HG02759 (cell line): ENCODE measurements around the gene PPP1R37.

Source experiments
- ATAC-seq: cut with Tn5 transposase; IDR thresholded peaks from one replicate; pipeline ENCODE4 v1.9.1; 2021; ENCODE audit warnings: mild to moderate bottlenecking, moderate library complexity; ENCODE audit not compliant: unreplicated experiment

The PPP1R37 gene

DNA sequence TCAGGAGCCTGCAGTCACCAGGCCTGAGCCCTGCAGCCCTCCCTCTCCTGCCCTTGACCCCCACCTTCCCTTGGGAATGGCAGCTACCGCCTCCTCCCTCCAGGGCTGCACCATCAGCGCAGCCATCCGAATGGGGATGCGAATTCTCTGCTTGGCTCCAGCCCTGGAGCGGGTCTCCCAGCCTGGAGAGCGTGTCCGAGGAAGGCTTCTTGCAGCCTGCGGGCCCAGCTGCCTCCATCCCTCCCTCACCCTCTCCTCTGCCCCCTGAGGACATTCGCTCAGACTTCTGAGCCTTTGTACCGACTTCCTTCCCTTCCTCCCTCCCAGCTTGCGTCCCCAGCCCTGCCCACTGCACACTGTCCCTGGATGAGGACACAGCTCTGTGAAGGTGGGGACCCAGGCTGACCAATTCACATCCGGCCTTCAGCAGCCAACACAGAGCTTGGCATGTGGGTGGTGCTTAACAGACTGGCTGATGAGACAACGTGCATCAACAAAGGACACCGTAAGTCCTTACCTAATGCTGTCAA is 73.8 kb downstream of the PPP1R37 start:
- ATAC-seq = no peak

DNA sequence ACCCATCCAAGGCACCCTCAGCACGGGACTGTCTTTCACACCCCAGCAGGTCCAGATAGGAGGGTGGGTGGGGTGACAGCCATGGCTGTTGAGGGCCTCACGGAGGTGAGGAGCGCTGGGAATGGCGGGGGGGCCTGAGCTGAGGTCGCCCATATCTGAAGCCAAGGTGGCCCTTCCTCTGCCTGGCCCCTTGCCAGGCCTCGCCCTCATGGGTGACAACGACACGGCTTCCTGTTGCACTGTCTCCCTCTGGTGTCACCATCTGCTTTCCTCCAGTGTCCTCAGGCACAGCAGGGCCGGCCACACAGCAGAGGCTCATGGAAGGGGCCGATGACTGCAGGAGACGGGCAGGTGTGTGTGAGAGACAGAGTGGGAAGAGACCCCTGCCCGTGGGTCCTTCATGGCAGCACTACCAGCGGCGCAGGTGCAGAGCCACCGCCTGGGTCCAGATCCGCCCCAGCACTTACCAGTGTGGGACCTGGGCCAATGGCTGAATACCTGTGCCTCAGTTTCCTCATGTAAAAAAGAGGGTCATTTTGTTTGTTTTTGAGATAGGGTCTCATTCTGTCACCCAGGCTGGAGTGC is 75.9 kb downstream of the PPP1R37 start:
- ATAC-seq = no peak

DNA sequence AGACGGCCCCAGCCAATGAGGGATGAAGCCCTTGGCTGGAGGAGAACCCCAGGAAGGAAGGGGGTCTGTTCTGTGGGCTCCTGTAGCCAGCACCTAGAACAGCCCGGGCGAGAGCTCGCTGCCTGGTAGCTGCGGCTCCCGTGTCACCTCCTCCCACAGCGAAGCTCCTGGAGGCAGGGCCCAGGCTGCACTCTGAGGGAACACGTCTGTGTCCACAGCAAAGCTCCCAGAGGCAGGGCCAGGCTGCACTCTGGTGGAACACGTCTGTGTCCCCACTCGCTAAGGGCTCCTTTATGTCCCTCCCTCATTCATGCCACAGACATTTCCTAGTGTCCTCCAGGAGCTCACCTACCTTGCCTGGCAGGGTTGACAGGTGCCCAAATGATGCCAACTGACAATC is 76.6 kb downstream of the PPP1R37 start:
- no peak for ATAC-seq

DNA sequence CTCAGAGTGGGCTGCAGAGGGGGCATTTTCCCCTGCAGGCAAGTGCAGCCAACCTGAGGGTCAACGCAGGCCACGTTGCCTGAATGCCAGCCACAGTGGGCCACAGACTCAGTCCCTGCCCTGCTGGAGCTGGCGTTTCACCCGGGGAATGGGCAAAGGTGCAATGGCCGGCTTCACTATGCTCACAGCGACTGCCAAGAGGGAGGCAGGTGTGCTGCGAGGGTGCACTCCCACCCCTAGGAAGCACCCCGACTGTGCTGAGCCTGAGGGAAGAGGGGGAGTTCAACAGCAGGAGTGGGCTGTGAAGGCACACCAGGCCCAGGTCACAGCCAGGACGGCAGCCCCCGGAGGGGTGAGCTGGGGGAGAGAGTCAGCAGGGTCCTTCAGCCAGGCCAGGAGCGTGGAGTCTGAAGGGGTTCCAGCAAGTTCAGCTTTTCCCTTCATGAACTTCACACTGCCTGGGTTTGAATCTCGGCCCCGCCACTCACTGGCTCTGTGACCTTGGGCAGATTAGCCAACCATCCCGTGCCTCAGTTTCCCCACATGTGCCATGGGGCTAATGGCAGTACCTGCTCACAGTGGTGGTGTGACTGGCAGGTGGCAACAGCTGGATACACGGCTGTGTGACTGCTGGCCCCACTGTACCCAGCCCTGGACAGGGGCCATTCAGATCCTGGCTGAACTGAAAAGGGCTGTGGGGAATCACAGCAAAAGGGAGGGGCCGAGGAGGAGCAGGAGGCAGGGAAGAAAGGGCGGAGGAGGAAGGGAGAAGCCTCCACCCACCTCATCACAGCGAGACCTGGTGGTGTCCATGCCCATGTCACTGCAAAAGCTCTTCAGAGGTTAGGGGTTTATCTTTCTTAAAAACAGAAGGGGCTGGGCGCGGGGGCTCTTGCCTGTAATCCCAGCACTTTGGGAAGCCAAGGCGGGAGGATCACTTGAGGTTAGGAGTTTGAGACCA is 77.4 kb downstream of the PPP1R37 start:
- ATAC-seq = no peak

DNA sequence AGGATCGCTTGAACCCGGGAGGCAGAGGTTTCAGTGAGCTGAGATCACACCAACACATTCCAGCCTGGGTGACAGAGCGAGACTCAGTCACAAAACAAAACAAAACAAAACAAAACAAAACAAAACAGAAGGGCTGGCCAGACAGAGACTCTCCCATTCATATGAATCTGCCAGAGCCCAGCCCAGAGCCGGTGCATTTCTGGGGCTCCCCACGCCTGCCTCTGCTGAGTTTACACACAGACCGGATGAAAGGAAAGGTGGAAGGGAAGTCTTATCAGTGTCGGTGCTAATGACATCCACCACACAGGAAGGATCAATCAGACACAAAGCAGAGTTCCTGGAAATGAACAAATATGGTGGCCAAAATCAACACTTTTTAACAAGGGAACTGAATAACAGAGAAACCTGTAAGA is 78.2 kb downstream of the PPP1R37 start:
- ATAC-seq = no peak

- no peak for ATAC-seq
Observed at GRCh38 chr19:45172173-45172572, 79.2 kb downstream of the PPP1R37 start.

- ATAC-seq = no peak
Observed at GRCh38 chr19:45172611-45173208, 79.7 kb downstream of the PPP1R37 start.

DNA sequence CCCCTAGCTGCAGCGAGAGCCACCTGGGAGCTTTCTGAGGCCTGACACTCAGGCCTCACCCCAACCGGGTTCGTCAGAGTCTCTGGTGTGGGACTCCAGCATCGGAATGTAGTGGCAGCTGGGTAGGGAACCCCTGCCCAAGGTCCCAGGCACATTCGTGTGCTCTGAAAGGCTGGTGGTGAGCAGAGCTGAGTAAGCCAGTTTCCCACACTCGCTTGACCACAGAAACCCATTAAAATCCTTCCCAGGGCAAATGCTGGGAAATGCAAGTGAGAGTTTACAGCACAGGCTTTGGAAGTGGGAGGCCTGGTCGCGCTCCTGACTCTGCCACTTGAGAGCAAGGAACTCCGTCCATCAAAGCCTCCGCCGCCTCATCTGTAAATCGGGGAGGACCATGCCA is 80.8 kb downstream of the PPP1R37 start:
- no peak for ATAC-seq

GRCh38 chr19:45175515-45176345 is 82.8 kb downstream of the PPP1R37 start:
- ATAC-seq = no peak

DNA sequence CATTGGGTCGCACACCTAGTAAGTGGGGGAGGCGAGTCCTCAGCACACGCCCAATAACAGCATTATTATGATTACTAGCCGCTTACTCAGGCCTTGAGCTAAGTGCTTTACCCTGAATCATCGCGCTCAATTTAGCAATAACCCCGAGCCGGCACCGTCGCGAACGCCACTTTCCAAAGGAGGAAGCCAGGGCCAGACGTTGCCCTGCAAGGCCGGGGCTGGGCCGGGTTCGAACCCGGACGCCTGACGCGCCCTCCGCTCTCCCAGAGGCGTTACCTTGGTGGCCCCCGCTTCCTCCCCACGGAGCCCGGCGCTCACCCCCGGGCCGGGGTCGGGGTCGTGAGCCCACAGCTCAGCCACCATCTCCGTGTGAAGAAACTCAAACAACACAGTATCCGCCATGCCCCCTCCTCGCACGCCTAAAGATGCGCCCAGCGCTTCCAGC is 84.9 kb downstream of the PPP1R37 start, which contains the start of gene TRAPPC6A:
Gene TRAPPC6A, minus strand, starts transcription at position 421 of the 445 bp plus-strand sequence. Its CDS starts 19 bp downstream, at position 402.
- peak; percentile 8 for ATAC-seq

DNA sequence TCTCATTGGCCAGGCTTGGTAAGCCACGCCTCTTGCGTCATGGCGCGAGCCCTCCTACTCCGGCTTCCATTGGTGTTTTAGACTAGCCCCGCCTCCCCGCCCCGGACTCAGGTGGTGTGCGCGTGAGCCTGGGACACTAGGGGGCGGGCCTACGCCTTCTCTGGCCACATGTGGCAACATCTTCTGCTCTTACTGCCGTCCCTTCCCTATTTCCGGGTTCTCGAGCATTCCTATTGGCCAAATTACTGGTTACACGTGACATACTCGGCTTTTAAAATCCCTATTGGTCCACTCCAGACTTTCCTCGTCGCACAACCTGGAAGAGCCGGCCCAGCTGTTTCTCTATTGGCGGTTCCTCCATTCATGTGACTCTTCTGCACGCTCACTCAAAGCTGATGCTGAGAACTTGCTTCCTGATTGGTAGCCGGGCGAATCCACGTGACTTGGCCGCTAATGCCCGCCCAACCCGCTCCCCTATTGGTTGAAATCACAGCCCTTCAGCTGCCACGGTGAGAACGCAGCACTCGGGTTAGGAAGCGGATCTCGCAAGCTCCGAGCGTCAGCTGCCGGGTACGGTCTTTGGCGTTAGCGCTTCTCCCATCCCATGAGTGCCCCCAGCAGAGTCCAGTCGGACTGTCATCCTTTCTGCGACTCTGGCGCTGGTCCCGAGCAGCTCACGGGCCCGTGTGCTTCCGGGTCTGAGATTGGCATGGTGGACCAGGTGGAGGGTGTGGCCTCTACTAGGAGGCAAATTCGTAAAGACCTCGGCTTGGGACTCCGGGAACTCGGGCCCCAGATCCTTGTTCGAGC is 85.5 kb downstream of the PPP1R37 start, which contains the start of gene BLOC1S3:
Gene BLOC1S3, plus strand, starts transcription at position 523 of the 810 bp plus-strand sequence. CDS start 513 bp downstream, outside the sequence.
- ATAC-seq = peak; percentile 82

- ATAC-seq = no peak
Observed at GRCh38 chr19:45179072-45179891, 86.3 kb downstream of the PPP1R37 start.

DNA sequence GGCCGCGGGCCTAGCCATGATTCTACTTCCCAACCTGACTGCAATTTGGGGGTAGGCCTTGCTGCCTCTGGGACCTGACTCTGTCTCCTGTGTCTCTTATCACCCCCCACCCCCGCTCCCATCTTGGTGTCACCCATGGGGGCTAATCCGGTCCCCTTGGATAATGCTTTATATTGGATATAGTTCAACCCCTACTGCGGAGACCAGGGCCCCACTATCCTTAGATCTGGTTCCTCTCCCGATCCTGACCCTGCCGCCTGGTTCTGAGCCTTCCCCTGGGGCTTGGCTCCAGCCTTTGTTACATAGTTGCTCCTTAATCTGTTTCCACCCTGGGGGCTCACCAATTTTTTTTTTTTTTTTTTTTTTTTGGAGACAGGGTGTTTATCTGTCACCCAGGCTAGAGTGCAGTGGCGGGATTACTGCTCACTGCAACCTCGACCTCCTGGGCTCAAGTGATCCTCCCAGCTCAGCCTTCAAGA is 87.0 kb downstream of the PPP1R37 start:
- no peak for ATAC-seq

- no peak for ATAC-seq
Observed at GRCh38 chr19:45180936-45181335, 88.0 kb downstream of the PPP1R37 start.

- no peak for ATAC-seq
Observed at GRCh38 chr19:45182758-45183157, 89.8 kb downstream of the PPP1R37 start.

DNA sequence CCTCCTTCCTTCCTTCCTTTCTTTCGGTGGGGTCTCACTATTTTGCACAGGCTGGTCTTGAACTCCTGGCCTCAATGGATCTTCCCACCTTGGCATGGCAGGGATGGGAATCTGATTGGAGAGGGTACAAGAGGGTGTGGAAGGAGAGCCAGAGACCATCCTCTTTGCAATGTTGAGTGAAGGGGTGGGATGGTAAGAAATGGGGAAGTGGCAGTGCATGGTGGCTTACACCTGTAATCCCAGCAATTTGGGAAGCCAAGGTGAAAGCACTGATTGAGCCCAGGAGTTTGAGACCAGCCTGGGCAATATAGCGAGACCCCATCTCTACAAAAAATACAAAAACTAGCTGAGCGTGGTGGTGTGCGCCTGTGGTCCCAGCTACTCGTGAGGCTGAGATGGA is 91.1 kb downstream of the PPP1R37 start:
- ATAC-seq = no peak

DNA sequence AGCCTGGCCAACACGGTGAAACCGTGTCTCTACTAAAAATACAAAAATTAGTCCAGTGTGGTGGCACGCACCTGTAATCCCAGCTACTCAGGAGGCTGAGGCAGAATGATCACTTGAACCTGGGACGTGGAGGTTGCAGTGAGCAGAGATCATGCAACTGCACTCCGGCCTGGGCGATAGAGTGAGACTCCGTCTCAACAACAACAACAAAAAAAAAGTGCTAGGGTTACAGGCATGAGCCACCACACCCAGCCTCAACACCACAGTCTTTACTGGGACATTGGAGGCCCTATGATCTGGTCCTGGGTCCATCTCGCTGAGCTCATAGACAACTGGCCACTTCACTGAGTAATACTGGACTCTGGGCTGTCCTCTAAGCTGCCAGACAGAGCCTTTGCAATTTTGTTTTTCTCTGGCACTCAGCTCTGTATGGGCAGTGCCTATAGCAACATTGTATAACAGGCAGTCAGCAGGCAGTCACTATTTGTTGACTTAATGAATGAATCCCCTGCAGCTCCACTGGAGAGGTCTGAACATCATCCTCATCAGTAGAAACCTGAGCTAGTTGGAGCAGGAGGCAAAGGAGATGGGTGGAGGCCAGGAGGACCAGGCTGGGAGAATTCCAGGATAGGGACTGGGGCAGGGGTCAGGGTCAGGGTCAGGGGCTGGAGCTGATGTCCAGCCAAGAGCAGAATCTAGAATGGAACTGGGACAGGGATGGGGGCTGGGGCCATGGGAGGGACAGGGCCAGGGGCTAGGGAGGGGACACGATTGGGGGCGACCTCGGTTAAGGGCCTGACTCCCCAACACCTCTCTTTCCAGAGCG is 93.7 kb downstream of the PPP1R37 start:
- no peak for ATAC-seq
